ENCODE data around the gene FLT1.

GRCh38 chr13:28458051-28458450, 36.9 kb downstream of the FLT1 start:
- TF ChIP-seq, protein P1, sequence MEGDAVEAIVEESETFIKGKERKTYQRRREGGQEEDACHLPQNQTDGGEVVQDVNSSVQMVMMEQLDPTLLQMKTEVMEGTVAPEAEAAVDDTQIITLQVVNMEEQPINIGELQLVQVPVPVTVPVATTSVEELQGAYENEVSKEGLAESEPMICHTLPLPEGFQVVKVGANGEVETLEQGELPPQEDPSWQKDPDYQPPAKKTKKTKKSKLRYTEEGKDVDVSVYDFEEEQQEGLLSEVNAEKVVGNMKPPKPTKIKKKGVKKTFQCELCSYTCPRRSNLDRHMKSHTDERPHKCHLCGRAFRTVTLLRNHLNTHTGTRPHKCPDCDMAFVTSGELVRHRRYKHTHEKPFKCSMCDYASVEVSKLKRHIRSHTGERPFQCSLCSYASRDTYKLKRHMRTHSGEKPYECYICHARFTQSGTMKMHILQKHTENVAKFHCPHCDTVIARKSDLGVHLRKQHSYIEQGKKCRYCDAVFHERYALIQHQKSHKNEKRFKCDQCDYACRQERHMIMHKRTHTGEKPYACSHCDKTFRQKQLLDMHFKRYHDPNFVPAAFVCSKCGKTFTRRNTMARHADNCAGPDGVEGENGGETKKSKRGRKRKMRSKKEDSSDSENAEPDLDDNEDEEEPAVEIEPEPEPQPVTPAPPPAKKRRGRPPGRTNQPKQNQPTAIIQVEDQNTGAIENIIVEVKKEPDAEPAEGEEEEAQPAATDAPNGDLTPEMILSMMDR (IDR thresholded peaks at IDR 0.05): no peak
- no peak for TF ChIP-seq POLR2AphosphoS5 (IDR thresholded peaks at IDR 0.05)
- no peak for TF ChIP-seq POLR2A (IDR thresholded peaks at IDR 0.05)

Data from breast epithelium (tissue), 3 donors.